Pons (tissue), 1 donor: ENCODE data around the gene ALKBH7.
"Not testable (repeated sequence)": the region's sequence is repeated elsewhere in the genome, so short reads cannot be mapped to it uniquely, and the experiment has no call there.

Experiments used
- DNase-seq: peaks from one replicate; pipeline ENCODE4 v3.0.0-alpha.2; 2016; ENCODE audit warnings: low spot score

The ALKBH7 gene

GRCh38 chr19:6400062-6400944 lies 27.7 kb downstream of the ALKBH7 start:
- DNase-seq, result not testable (repeated sequence)

- no peak for DNase-seq
These were observed 29.5 kb downstream of the ALKBH7 start for GRCh38 chr19:6402058-6402457.

GRCh38 chr19:6402837-6403608 lies 30.4 kb downstream of the ALKBH7 start:
- peak; percentile 71 for DNase-seq

- DNase-seq, result no peak
These were observed 33.8 kb downstream of the ALKBH7 start for GRCh38 chr19:6406401-6406800.

- DNase-seq, result no peak
These were observed 36.8 kb downstream of the ALKBH7 start for GRCh38 chr19:6409346-6409745.

GRCh38 chr19:6412061-6412446 lies 39.5 kb downstream of the ALKBH7 start:
- no peak for DNase-seq

- no peak for DNase-seq
These were observed 40.0 kb downstream of the ALKBH7 start for GRCh38 chr19:6412447-6413091.

- no peak for DNase-seq
These were observed 40.7 kb downstream of the ALKBH7 start for GRCh38 chr19:6413291-6413690.

GRCh38 chr19:6413721-6414643 lies 41.4 kb downstream of the ALKBH7 start:
- no peak for DNase-seq

GRCh38 chr19:6414793-6415590 lies 42.4 kb downstream of the ALKBH7 start:
- DNase-seq, result no peak

- DNase-seq, result no peak
These were observed 43.1 kb downstream of the ALKBH7 start for GRCh38 chr19:6415591-6416190.

- DNase-seq, result no peak
These were observed 44.2 kb downstream of the ALKBH7 start for GRCh38 chr19:6416658-6417405.

GRCh38 chr19:6417713-6418561 lies 45.3 kb downstream of the ALKBH7 start:
- DNase-seq, result peak; percentile 40

- no peak for DNase-seq
These were observed 46.0 kb downstream of the ALKBH7 start for GRCh38 chr19:6418562-6418932.

GRCh38 chr19:6421075-6422014 lies 48.8 kb downstream of the ALKBH7 start:
- DNase-seq, result no peak

- peak; percentile 24 for DNase-seq
These were observed 51.1 kb downstream of the ALKBH7 start for GRCh38 chr19:6423499-6424194.
